K562 (cell line): Measurements from ENCODE around the gene CCDC32. TPM values are rescaled to one million over a fixed set of nuclear protein-coding genes. Genes with fewer than 3 reads are reported as not detected.

Experiments used
- BHLHE40 ChIP-seq: IDR thresholded peaks from 2 replicates; pipeline ENCODE4 v1.6.1; 2011; ENCODE audit warnings: low read length, improper control_type of control experiment
- CREM ChIP-seq: IDR thresholded peaks from 2 replicates; pipeline ENCODE4 v1.6.1; 2014; ENCODE audit warnings: antibody characterized with exemption, low read depth
- FOS ChIP-seq: IDR thresholded peaks from 3 replicates; pipeline ENCODE4 v1.6.1; 2011; ENCODE audit not compliant: insufficient read length; ENCODE audit errors: extremely low read depth
- HDGF ChIP-seq: fragments of 450-650 bp; IDR thresholded peaks from 2 replicates; pipeline ENCODE4 v1.6.1; 2016
- HMG20A ChIP-seq: fragments of 450-650 bp; formaldehyde crosslinking; conservative IDR thresholded peaks from 2 replicates; pipeline ENCODE4 v1.4.0; 2020; ENCODE audit warnings: mild to moderate bottlenecking, mixed read lengths
- KDM5B ChIP-seq: fragments of 200-600 bp; sonication (generic); IDR thresholded peaks from 2 replicates; pipeline ENCODE4 v1.6.1; 2012; ENCODE audit warnings: low read depth, mild to moderate bottlenecking, moderate library complexity, low read length, control low read depth, inconsistent platforms; ENCODE audit not compliant: insufficient replicate concordance
- MBD2 ChIP-seq: sonication (generic); IDR thresholded peaks from 2 replicates; pipeline ENCODE4 v1.6.1; 2016; ENCODE audit warnings: low read depth, borderline replicate concordance
- SMARCE1 ChIP-seq: fragments of 450-650 bp; IDR thresholded peaks from 2 replicates; pipeline ENCODE4 v1.7.1; 2016; ENCODE audit warnings: mild to moderate bottlenecking
- SOX6 ChIP-seq: fragments of 450-650 bp; IDR thresholded peaks from 2 replicates; pipeline ENCODE4 v1.6.1; 2014; ENCODE audit warnings: mild to moderate bottlenecking
- SP2 ChIP-seq: IDR thresholded peaks from 2 replicates; pipeline ENCODE4 v1.6.1; 2011; ENCODE audit warnings: mild to moderate bottlenecking, low read depth, low read length, moderate library complexity; ENCODE audit not compliant: poor library complexity, severe bottlenecking; ENCODE audit errors: extremely low read depth
- SPI1 ChIP-seq: IDR thresholded peaks from 2 replicates; pipeline ENCODE4 v1.6.1; 2011; ENCODE audit warnings: low read depth, low read length, control low read depth, borderline replicate concordance
- TAF9B ChIP-seq: fragments of 450-650 bp; IDR thresholded peaks from 2 replicates; pipeline ENCODE4 v1.6.1; 2018; ENCODE audit warnings: mild to moderate bottlenecking; ENCODE audit not compliant: partially characterized antibody
- TCF7 ChIP-seq: sonication (generic); IDR thresholded peaks from 2 replicates; pipeline ENCODE4 v1.6.1; 2016; ENCODE audit warnings: antibody characterized with exemption, borderline replicate concordance
- ZNF551 ChIP-seq: fragments of 250-450 bp; sonication (Bioruptor Pico); IDR thresholded peaks from 2 replicates; pipeline ENCODE4 v1.5.0; 2021; ENCODE audit warnings: mild to moderate bottlenecking, moderate library complexity
- polyA plus RNA-seq, 8 experiments: library from polyadenylated mRNA; depleted of rRNA in 4 of 8; stranded (reverse) in 5 of 8; unstranded in 3 of 8; fragments of >200 nt; fragmentation: Nextera tagmentation in 2 of 8; fragmentation: Illumina TruSeq in 1 of 8; extraction: Ambion mirVana in 2 of 8; extraction: Trizol in 1 of 8; gene quantifications; 2 replicates each; pipeline versions ENCODE4 v1.2.1 to v1.2.3, GENCODE V29; 2011 to 2014; ENCODE audit warnings: inconsistent platforms in 1 of 8, missing spikeins in 1 of 8
- total RNA-seq, 7 experiments: library from RNA; depleted of rRNA in 6 of 7; stranded (reverse); fragments of >200 nt in 6 of 7; fragmentation: Illumina TruSeq in 2 of 7; extraction: Trizol in 2 of 7; gene quantifications; 2 replicates each; pipeline versions ENCODE4 v1.2.1 to v1.2.3, GENCODE V29; 2011 to 2021; ENCODE audit warnings: low replicate concordance in 1 of 7
- TF ChIP-seq, protein P1 (sequence below): IDR thresholded peaks from 2 replicates; pipeline ENCODE4 v1.6.1; 2012; ENCODE audit warnings: low read depth, low read length, improper control_type of control experiment, borderline replicate concordance
- TF ChIP-seq, protein P2 (sequence below): fragments of 150-350 bp; IDR thresholded peaks from 2 replicates; pipeline ENCODE4 v1.6.1; 2014; ENCODE audit warnings: low read depth, mild to moderate bottlenecking, low read length, borderline replicate concordance
- TF ChIP-seq, protein P3 (sequence below): fragments of 200-400 bp; formaldehyde crosslinking; IDR thresholded peaks from 2 replicates; pipeline ENCODE4 v1.6.1; 2017; ENCODE audit warnings: mild to moderate bottlenecking, low read depth, low read length, moderate library complexity
- TF ChIP-seq, protein P4 (sequence below), 2 experiments: fragments of 250-450 bp in 1 of 2; fragments of 450-650 bp in 1 of 2; sonication (Bioruptor Pico) in 1 of 2; IDR thresholded peaks; 2 replicates each; pipeline versions ENCODE4 v1.6.1 to v1.8.0; 2016 to 2021; ENCODE audit warnings: mild to moderate bottlenecking in 2 of 2, moderate library complexity in 2 of 2, missing compliant biosample characterization in 1 of 2, missing genetic modification characterization in 1 of 2

The CCDC32 gene
- total and polyA plus RNA-seq, 9 of the 15 experiments (the other 6 are each of a cell fraction or from before 2014, with no cell fraction given) = 22.2 to 94.8 (median 37.1) TPM

DNA sequence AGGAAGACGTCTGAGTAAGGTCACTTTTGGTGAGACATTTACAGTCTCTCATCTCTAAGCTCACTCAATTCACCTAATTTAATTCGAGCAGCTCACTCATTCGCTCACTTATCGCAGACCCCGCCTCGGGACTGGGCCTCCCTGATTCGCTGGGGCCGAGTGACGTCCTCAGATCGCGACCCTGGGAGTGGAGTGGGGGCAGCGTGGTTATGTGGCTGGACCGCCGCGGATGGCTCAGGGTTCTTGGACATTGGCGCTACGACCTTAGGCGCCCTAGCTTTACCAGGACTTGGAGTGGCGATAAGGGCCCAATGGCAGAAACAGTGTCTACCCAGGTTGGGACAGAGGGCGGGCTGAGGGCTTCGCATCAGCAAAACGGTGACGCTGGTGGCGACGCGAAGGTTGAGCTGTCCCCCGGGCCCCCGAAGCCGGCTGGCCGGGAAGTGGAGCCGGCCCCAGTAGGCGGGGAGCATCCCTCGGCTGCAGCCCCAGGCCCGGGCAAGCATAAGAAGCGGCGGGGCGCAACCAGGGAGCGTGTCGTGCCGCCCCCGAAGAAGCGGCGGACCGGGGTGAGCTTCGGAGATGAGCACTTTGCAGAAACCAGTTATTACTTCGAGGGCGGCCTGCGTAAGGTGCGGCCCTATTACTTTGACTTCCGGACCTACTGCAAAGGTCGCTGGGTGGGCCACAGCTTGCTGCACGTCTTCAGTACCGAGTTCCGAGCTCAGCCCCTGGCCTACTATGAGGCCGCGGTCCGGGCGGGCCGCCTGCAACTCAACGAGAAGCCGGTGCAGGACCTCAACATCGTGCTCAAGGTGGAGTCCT, 4.5 kb upstream of the CCDC32 start, which contains the start of gene RPUSD2 (continued):
- TF ChIP-seq, protein P1, sequence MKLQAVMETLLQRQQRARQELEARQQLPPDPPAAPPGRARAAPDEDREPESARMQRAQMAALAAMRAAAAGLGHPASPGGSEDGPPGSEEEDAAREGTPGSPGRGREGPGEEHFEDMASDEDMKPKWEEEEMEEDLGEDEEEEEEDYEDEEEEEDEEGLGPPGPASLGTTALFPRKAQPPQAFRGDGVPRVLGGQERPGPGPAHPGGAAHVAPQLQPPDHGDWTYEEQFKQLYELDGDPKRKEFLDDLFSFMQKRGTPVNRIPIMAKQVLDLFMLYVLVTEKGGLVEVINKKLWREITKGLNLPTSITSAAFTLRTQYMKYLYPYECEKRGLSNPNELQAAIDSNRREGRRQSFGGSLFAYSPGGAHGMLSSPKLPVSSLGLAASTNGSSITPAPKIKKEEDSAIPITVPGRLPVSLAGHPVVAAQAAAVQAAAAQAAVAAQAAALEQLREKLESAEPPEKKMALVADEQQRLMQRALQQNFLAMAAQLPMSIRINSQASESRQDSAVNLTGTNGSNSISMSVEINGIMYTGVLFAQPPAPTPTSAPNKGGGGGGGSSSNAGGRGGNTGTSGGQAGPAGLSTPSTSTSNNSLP = peak; percentile 61; the same call in 1 of the 2 replicates
- no peak for TF ChIP-seq SPI1
- TF ChIP-seq HMG20A (CRISPR knock-in tag) = no peak
- no peak for TF ChIP-seq TCF7
- peak; percentile 55 for TF ChIP-seq TAF9B
- TF ChIP-seq HDGF = no peak
- TF ChIP-seq, protein P2, sequence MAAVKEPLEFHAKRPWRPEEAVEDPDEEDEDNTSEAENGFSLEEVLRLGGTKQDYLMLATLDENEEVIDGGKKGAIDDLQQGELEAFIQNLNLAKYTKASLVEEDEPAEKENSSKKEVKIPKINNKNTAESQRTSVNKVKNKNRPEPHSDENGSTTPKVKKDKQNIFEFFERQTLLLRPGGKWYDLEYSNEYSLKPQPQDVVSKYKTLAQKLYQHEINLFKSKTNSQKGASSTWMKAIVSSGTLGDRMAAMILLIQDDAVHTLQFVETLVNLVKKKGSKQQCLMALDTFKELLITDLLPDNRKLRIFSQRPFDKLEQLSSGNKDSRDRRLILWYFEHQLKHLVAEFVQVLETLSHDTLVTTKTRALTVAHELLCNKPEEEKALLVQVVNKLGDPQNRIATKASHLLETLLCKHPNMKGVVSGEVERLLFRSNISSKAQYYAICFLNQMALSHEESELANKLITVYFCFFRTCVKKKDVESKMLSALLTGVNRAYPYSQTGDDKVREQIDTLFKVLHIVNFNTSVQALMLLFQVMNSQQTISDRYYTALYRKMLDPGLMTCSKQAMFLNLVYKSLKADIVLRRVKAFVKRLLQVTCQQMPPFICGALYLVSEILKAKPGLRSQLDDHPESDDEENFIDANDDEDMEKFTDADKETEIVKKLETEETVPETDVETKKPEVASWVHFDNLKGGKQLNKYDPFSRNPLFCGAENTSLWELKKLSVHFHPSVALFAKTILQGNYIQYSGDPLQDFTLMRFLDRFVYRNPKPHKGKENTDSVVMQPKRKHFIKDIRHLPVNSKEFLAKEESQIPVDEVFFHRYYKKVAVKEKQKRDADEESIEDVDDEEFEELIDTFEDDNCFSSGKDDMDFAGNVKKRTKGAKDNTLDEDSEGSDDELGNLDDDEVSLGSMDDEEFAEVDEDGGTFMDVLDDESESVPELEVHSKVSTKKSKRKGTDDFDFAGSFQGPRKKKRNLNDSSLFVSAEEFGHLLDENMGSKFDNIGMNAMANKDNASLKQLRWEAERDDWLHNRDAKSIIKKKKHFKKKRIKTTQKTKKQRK = no peak
- TF ChIP-seq ZNF551 = no peak
- TF ChIP-seq, protein P3, sequence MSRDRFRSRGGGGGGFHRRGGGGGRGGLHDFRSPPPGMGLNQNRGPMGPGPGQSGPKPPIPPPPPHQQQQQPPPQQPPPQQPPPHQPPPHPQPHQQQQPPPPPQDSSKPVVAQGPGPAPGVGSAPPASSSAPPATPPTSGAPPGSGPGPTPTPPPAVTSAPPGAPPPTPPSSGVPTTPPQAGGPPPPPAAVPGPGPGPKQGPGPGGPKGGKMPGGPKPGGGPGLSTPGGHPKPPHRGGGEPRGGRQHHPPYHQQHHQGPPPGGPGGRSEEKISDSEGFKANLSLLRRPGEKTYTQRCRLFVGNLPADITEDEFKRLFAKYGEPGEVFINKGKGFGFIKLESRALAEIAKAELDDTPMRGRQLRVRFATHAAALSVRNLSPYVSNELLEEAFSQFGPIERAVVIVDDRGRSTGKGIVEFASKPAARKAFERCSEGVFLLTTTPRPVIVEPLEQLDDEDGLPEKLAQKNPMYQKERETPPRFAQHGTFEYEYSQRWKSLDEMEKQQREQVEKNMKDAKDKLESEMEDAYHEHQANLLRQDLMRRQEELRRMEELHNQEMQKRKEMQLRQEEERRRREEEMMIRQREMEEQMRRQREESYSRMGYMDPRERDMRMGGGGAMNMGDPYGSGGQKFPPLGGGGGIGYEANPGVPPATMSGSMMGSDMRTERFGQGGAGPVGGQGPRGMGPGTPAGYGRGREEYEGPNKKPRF = no peak
- TF ChIP-seq, protein P4, sequence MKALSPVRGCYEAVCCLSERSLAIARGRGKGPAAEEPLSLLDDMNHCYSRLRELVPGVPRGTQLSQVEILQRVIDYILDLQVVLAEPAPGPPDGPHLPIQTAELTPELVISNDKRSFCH (CRISPR knock-in tag; IDR thresholded peaks at IDR 0.05) = no peak
- TF ChIP-seq, protein P4 (tag; IDR thresholded peaks at IDR 0.05) = no peak
- TF ChIP-seq BHLHE40 = 0 out of 2 replicates have a peak, but pooled peaks have one; percentile 29
- peak; percentile 79 for TF ChIP-seq KDM5B
- peak; percentile 75; the same call in 1 of the 2 replicates for TF ChIP-seq MBD2
- peak; percentile 34 for TF ChIP-seq SP2
- peak; percentile 22 for TF ChIP-seq FOS
- TF ChIP-seq SMARCE1 = no peak
- 0 out of 2 replicates have a peak, but pooled peaks have one; percentile 19 for TF ChIP-seq SOX6
- peak; percentile 99 for TF ChIP-seq CREM
